GM12878 (cell line): ENCODE results near the gene BICC1. TPM values are rescaled to one million over a fixed set of nuclear protein-coding genes. Genes with fewer than 3 reads are reported as not detected.

Source experiments
- CREM ChIP-seq: IDR thresholded peaks from 2 replicates; pipeline ENCODE4 v1.6.1; 2014; ENCODE audit warnings: antibody characterized with exemption, low read depth
- KAT2A ChIP-seq: conservative IDR thresholded peaks from 2 replicates; pipeline ENCODE4 v1.6.1; 2011; ENCODE audit warnings: low read depth, low read length; ENCODE audit not compliant: control insufficient read depth
- MTA2 ChIP-seq: fragments of 450-650 bp; IDR thresholded peaks from 2 replicates; pipeline ENCODE4 v1.6.1; 2016; ENCODE audit warnings: low read depth, mild to moderate bottlenecking, moderate library complexity
- NR2F1 ChIP-seq: fragments of 450-650 bp; conservative IDR thresholded peaks from 2 replicates; pipeline ENCODE4 v1.6.1; 2017; ENCODE audit warnings: mild to moderate bottlenecking
- SP1 ChIP-seq: IDR thresholded peaks from one replicate; pipeline ENCODE4 v1.6.1; 2011; ENCODE audit warnings: low read depth, low read length
- SPI1 ChIP-seq: IDR thresholded peaks from 2 replicates; pipeline ENCODE4 v1.6.1; 2011; ENCODE audit warnings: low read depth, mild to moderate bottlenecking, low read length, moderate library complexity, borderline replicate concordance; ENCODE audit not compliant: insufficient read depth
- polyA plus RNA-seq, 11 experiments: library from polyadenylated mRNA; depleted of rRNA in 4 of 11; unstranded in 6 of 11; stranded (reverse) in 5 of 11; fragments of >200 nt; fragmentation: Nextera tagmentation in 4 of 11; fragmentation: Illumina TruSeq in 1 of 11; extraction: Ambion mirVana in 4 of 11; extraction: Trizol in 1 of 11; gene quantifications; 1 replicate in 1 of 11; 2 replicates in 10 of 11; pipeline versions ENCODE4 v1.2.1 to v1.2.3, GENCODE V29; 2011 to 2016; ENCODE audit warnings: inconsistent platforms in 2 of 11, missing spikeins in 2 of 11, low read depth in 1 of 11
- total RNA-seq, 4 experiments: library from RNA; depleted of rRNA in 3 of 4; stranded (reverse); fragments of >200 nt in 3 of 4; fragmentation: Illumina TruSeq in 1 of 4; extraction: Trizol in 1 of 4; gene quantifications; 2 replicates each; pipeline versions ENCODE4 v1.2.1 to v1.2.3, GENCODE V29; 2013 to 2021
- TF ChIP-seq, protein P1 (sequence below): fragments of 450-650 bp; IDR thresholded peaks from 2 replicates; pipeline ENCODE4 v1.6.1; 2017; ENCODE audit warnings: mild to moderate bottlenecking
- TF ChIP-seq, protein P2 (sequence below): fragments of 450-650 bp; formaldehyde crosslinking; IDR thresholded peaks from 2 replicates; pipeline ENCODE4 v1.4.0; 2020; ENCODE audit warnings: mild to moderate bottlenecking, moderate library complexity
- TF ChIP-seq, protein P3 (sequence below): fragments of 450-650 bp; IDR thresholded peaks from 2 replicates; pipeline ENCODE4 v1.6.1; 2018; ENCODE audit warnings: borderline replicate concordance, mild to moderate bottlenecking; ENCODE audit not compliant: partially characterized antibody
- TF ChIP-seq, protein P4 (sequence below): IDR thresholded peaks from 2 replicates; pipeline ENCODE4 v1.6.1; 2011; ENCODE audit warnings: low read depth, low read length, improper control_type of control experiment, borderline replicate concordance

BICC1 gene
- total and polyA plus RNA-seq, 10 of the 15 experiments (the other 5 are each of a cell fraction or from before 2014, with no cell fraction given) = 0.01 to 0.10 (median 0.04) TPM; not detected in 5

DNA sequence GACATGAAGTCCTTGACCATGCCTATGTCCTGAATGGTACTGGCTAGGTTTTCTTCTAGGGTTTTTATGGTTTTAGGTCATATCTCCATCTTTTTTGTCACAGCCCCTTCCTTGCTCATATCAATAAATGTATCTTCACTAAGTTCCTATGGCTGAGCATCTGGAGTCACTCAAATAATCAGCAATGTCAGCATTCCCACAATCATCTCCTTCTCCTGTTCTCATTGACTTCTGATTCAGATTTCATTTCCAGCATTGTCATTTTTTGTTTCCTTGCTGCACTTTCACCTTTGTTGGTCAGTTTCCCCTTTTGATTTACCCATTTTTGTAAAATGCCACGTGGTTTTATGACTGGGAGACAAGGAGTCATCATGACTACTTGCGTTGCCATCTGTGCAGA is 181.2 kb downstream of the BICC1 start (continued):
- TF ChIP-seq, protein P1, sequence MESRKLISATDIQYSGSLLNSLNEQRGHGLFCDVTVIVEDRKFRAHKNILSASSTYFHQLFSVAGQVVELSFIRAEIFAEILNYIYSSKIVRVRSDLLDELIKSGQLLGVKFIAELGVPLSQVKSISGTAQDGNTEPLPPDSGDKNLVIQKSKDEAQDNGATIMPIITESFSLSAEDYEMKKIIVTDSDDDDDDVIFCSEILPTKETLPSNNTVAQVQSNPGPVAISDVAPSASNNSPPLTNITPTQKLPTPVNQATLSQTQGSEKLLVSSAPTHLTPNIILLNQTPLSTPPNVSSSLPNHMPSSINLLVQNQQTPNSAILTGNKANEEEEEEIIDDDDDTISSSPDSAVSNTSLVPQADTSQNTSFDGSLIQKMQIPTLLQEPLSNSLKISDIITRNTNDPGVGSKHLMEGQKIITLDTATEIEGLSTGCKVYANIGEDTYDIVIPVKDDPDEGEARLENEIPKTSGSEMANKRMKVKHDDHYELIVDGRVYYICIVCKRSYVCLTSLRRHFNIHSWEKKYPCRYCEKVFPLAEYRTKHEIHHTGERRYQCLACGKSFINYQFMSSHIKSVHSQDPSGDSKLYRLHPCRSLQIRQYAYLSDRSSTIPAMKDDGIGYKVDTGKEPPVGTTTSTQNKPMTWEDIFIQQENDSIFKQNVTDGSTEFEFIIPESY = no peak
- TF ChIP-seq, protein P2, sequence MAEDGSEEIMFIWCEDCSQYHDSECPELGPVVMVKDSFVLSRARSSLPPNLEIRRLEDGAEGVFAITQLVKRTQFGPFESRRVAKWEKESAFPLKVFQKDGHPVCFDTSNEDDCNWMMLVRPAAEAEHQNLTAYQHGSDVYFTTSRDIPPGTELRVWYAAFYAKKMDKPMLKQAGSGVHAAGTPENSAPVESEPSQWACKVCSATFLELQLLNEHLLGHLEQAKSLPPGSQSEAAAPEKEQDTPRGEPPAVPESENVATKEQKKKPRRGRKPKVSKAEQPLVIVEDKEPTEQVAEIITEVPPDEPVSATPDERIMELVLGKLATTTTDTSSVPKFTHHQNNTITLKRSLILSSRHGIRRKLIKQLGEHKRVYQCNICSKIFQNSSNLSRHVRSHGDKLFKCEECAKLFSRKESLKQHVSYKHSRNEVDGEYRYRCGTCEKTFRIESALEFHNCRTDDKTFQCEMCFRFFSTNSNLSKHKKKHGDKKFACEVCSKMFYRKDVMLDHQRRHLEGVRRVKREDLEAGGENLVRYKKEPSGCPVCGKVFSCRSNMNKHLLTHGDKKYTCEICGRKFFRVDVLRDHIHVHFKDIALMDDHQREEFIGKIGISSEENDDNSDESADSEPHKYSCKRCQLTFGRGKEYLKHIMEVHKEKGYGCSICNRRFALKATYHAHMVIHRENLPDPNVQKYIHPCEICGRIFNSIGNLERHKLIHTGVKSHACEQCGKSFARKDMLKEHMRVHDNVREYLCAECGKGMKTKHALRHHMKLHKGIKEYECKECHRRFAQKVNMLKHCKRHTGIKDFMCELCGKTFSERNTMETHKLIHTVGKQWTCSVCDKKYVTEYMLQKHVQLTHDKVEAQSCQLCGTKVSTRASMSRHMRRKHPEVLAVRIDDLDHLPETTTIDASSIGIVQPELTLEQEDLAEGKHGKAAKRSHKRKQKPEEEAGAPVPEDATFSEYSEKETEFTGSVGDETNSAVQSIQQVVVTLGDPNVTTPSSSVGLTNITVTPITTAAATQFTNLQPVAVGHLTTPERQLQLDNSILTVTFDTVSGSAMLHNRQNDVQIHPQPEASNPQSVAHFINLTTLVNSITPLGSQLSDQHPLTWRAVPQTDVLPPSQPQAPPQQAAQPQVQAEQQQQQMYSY (CRISPR knock-in tag) = no peak
- no peak for TF ChIP-seq NR2F1
- TF ChIP-seq KAT2A = no peak
- no peak for TF ChIP-seq SP1
- no peak for TF ChIP-seq SPI1
- TF ChIP-seq, protein P3, sequence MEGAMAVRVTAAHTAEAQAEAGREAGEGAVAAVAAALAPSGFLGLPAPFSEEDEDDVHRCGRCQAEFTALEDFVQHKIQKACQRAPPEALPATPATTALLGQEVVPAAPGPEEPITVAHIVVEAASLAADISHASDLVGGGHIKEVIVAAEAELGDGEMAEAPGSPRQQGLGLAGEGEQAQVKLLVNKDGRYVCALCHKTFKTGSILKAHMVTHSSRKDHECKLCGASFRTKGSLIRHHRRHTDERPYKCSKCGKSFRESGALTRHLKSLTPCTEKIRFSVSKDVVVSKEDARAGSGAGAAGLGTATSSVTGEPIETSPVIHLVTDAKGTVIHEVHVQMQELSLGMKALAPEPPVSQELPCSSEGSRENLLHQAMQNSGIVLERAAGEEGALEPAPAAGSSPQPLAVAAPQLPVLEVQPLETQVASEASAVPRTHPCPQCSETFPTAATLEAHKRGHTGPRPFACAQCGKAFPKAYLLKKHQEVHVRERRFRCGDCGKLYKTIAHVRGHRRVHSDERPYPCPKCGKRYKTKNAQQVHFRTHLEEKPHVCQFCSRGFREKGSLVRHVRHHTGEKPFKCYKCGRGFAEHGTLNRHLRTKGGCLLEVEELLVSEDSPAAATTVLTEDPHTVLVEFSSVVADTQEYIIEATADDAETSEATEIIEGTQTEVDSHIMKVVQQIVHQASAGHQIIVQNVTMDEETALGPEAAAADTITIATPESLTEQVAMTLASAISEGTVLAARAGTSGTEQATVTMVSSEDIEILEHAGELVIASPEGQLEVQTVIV = no peak
- TF ChIP-seq MTA2 = no peak
- no peak for TF ChIP-seq CREM
- TF ChIP-seq, protein P4, sequence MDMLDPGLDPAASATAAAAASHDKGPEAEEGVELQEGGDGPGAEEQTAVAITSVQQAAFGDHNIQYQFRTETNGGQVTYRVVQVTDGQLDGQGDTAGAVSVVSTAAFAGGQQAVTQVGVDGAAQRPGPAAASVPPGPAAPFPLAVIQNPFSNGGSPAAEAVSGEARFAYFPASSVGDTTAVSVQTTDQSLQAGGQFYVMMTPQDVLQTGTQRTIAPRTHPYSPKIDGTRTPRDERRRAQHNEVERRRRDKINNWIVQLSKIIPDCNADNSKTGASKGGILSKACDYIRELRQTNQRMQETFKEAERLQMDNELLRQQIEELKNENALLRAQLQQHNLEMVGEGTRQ = no peak
